ENCODE results near the gene CHAC1. TPM values are rescaled to one million over a fixed set of nuclear protein-coding genes. Genes with fewer than 3 reads are reported as not detected.
"Not testable (repeated sequence)": the region's sequence is repeated elsewhere in the genome, so short reads cannot be mapped to it uniquely, and the experiment has no call there.

Gene CHAC1
- total RNA-seq, 1 experiment from 2014 or later: 91.0 TPM

- in situ Hi-C loops (cut with HindIII; ENCODE audit: low pct_unique_long_range_greater_than_20kb, low sequenced_read_pairs): no loop called here
- no peak for DNase-seq (ENCODE audit: low read depth, low spot score)
These were observed 7.0 kb downstream of the CHAC1 start for GRCh38 chr15:40960151-40960885.

GRCh38 chr15:40960925-40961324 lies 7.7 kb downstream of the CHAC1 start:
- DNase-seq (ENCODE audit: low read depth, low spot score): no peak
- in situ Hi-C loops (cut with HindIII; ENCODE audit: low pct_unique_long_range_greater_than_20kb, low sequenced_read_pairs): no loop called here

GRCh38 chr15:40961740-40962139 lies 8.5 kb downstream of the CHAC1 start:
- in situ Hi-C loops (cut with HindIII; ENCODE audit: low pct_unique_long_range_greater_than_20kb, low sequenced_read_pairs); DNase-seq (ENCODE audit: low read depth, low spot score): not testable (repeated sequence)

GRCh38 chr15:40962317-40962716 lies 9.0 kb downstream of the CHAC1 start:
- DNase-seq (ENCODE audit: low read depth, low spot score); in situ Hi-C loops (cut with HindIII; ENCODE audit: low pct_unique_long_range_greater_than_20kb, low sequenced_read_pairs): not testable (repeated sequence)

- DNase-seq (ENCODE audit: low read depth, low spot score): no peak
- in situ Hi-C loops (cut with HindIII; ENCODE audit: low pct_unique_long_range_greater_than_20kb, low sequenced_read_pairs): no loop called here
These were observed 9.9 kb downstream of the CHAC1 start for GRCh38 chr15:40963201-40963600.

GRCh38 chr15:40964006-40964405 lies 10.7 kb downstream of the CHAC1 start:
- no peak for DNase-seq (ENCODE audit: low read depth, low spot score)
- in situ Hi-C loops (cut with HindIII; ENCODE audit: low pct_unique_long_range_greater_than_20kb, low sequenced_read_pairs): no loop called here

GRCh38 chr15:40964634-40965033 lies 11.4 kb downstream of the CHAC1 start:
- in situ Hi-C loops (cut with HindIII; ENCODE audit: low pct_unique_long_range_greater_than_20kb, low sequenced_read_pairs): no loop called here

GRCh38 chr15:40968290-40969085 lies 15.2 kb downstream of the CHAC1 start:
- in situ Hi-C loops (cut with HindIII; ENCODE audit: low pct_unique_long_range_greater_than_20kb, low sequenced_read_pairs): no loop called here
- no peak for DNase-seq (ENCODE audit: low read depth, low spot score)

More at GRCh38 chr15:40964634-40965033, 11.4 kb downstream of the CHAC1 start:
- no peak for DNase-seq (ENCODE audit: low read depth, low spot score)

GRCh38 chr15:40969363-40969762 lies 16.1 kb downstream of the CHAC1 start:
- DNase-seq (ENCODE audit: low read depth, low spot score): no peak
- in situ Hi-C loops (cut with HindIII; ENCODE audit: low pct_unique_long_range_greater_than_20kb, low sequenced_read_pairs): no loop called here

- in situ Hi-C loops (cut with HindIII; ENCODE audit: low pct_unique_long_range_greater_than_20kb, low sequenced_read_pairs): no loop called here
- DNase-seq (ENCODE audit: low read depth, low spot score): no peak
These were observed 21.6 kb downstream of the CHAC1 start for GRCh38 chr15:40974879-40975278.

GRCh38 chr15:40976819-40977218 lies 23.5 kb downstream of the CHAC1 start:
- DNase-seq (ENCODE audit: low read depth, low spot score): no peak
- in situ Hi-C loops (cut with HindIII; ENCODE audit: low pct_unique_long_range_greater_than_20kb, low sequenced_read_pairs): no loop called here

- DNase-seq (ENCODE audit: low read depth, low spot score): no peak
- in situ Hi-C loops (cut with HindIII; ENCODE audit: low pct_unique_long_range_greater_than_20kb, low sequenced_read_pairs): no loop called here
These were observed 24.9 kb downstream of the CHAC1 start for GRCh38 chr15:40978141-40978540.

- no peak for DNase-seq (ENCODE audit: low read depth, low spot score)
- in situ Hi-C loops (cut with HindIII; ENCODE audit: low pct_unique_long_range_greater_than_20kb, low sequenced_read_pairs): no loop called here
These were observed 25.3 kb downstream of the CHAC1 start for GRCh38 chr15:40978562-40978961.

- in situ Hi-C loops (cut with HindIII; ENCODE audit: low pct_unique_long_range_greater_than_20kb, low sequenced_read_pairs): no loop called here
- DNase-seq (ENCODE audit: low read depth, low spot score): no peak
These were observed 27.9 kb downstream of the CHAC1 start for GRCh38 chr15:40981186-40981585.

GRCh38 chr15:40982855-40983254 lies 29.6 kb downstream of the CHAC1 start:
- in situ Hi-C loops (cut with HindIII; ENCODE audit: low pct_unique_long_range_greater_than_20kb, low sequenced_read_pairs): no loop called here
- no peak for DNase-seq (ENCODE audit: low read depth, low spot score)

- no peak for DNase-seq (ENCODE audit: low read depth, low spot score)
- in situ Hi-C loops (cut with HindIII; ENCODE audit: low pct_unique_long_range_greater_than_20kb, low sequenced_read_pairs): no loop called here
These were observed 31.1 kb downstream of the CHAC1 start for GRCh38 chr15:40984406-40984805.

- in situ Hi-C loops (cut with HindIII; ENCODE audit: low pct_unique_long_range_greater_than_20kb, low sequenced_read_pairs): no loop called here
These were observed 31.7 kb downstream of the CHAC1 start for GRCh38 chr15:40984964-40985363.

GRCh38 chr15:40985541-40986330 lies 32.5 kb downstream of the CHAC1 start:
- in situ Hi-C loops (cut with HindIII; ENCODE audit: low pct_unique_long_range_greater_than_20kb, low sequenced_read_pairs): no loop called here
- no peak for DNase-seq (ENCODE audit: low read depth, low spot score)

More at GRCh38 chr15:40984964-40985363, 31.7 kb downstream of the CHAC1 start:
- DNase-seq (ENCODE audit: low read depth, low spot score): no peak

Data from SK-MEL-5 (cell line).